Stimulated activated CD8-positive, alpha-beta memory T cell treated with anti-CD3 and anti-CD28 coated beads, Interleukin-4, amount 100 ng/mL, for 4 hours (primary cell): ENCODE results near the gene AGAP1.

Experiments
- DNase-seq, 2 donors: peaks; one replicate each; pipeline ENCODE4 v3.0.0-alpha.2; 2020; ENCODE audit warnings: low read depth in 2 of 2, low spot score in 1 of 2

Gene AGAP1

DNA sequence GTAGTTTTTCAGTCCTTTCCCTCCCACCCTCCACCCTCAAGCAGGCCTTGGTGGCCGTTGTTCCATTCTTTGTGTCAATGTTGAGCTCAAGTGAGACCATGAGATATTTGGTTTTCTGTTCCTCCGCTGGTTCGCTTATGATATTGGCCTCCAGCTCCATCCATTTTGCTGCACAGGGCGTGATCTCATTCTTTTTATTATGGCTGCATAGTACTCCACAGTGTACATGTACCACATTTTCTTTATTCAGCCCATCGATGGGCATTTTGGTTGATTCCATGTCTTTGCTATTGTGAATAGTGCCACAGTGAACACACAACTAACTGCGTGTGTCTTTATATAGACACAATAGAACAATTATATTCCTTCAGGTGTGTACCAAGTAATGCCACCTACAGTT, 14.1 kb downstream of the AGAP1 start:
- no peak for DNase-seq

DNA sequence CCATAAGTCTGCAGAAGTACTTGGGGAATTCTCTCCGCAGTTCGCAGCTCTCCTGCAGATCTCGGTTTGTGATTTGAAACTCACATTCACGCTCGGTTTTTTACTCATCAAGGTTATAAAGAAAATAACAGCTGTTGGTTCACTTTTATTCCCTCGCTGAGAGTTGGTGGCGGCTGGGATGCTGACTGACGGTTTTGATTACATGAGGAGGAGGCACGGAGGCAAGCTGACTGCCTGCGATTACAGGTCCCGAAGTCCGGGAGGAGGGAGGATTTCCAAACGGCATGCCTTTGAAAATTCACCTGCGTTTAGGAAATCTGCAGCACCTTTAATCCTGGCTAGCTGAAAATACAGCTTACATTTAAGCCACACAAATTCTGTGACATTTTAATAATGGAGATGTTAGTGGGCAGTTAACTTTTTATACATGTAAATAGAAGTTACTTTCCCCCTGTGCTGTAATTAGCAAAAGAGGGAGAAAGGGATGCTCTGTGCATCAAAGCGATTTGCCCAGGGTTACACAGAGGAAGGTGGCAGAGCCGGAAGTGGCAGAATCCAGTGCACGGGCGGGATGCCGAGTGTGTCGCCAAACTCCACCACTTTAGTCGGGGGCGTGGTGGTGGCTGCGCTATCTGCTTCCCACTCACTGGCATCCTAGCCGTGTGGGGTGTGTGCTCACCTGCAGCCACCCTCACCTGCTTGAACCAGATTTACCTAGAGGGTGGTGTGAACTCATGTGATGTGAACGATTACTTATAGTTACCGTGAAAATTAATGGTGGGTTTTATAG, 14.7 kb downstream of the AGAP1 start:
- no peak for DNase-seq

DNA sequence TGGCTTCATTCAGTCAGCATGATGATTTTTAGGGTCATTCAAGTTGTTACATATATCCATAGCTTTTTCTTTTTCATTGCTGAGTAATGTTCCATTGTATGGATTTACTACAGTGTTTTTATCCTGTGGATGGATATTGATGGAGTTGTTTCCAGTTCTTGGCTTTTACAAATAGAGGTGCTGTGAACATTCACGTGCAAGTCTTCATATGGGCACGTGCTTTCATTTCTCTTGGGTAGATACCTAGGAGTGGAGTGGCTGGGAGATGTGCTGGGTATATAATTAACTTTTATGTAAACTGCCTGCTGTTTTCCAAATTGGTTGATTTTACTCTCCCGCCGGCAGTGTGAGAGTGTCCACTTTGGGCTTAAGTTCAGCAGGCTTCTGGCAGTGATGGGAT, 16.5 kb downstream of the AGAP1 start:
- no peak for DNase-seq

DNA sequence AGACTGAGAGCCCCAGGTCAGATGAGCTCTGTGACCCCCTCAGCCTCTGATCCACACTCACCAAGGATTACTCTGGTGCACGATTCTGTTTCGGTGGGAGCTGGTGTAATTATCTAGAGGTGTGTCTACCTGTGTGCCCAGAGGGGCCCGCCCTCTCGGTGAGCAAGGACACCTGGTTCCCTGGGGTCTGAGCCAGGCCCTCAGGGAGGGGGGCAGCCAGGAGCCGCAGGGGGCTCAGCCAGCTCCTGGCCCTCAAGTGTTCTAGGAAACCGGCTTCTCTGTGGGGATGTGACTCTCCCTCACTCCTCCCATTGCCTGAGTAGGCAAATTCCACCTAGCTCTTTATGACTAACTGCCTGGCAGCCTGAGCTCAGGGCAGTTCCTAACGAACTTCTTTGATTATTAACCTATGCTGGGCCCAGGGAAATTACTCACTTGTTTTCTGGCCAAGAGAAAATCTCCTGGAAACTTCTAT, 17.4 kb downstream of the AGAP1 start:
- DNase-seq, result no peak

DNA sequence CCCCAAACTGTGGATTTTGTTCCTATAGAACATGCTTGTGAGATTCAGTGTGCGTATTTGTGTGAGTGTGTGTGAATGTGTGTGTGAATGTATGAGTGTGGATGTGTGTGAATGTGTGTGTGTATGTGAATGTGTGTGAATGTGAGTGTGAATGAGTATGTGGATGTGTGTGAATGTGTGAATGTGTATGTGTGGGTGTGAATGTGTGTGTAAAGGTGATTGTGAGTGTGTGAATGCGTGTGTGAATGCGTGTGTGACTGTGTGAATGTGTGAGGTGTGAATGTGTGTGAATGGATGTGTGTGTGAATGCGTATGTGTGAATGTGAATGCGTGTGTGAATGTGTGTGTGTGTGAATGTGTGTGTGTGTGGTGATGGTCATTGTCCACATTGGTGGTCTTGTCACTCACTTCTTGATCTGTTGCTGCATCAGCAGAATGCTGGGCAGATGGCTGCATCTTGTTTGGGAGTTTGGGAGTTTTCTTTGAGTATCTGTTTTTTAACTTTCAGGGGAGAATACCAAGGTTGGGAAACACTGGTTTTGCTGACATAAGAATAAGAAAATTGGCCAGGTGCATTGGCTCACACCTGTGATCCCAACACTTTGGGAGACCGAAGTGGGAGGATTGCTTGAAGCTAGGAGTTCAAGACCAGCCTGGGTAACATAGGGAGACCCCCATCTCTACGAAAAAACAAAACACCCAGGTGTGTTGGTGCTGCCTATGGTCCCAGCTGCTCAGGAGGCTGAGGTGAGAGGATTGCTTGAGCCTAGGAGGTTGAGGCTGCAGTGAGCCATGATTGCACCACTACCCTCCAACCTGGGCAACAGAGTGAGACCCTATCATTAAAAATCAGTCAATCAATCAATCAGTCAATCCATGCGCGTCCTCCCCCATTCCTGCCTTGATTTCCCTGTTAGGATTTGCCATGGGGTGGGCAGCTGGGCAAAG, 18.2 kb downstream of the AGAP1 start:
- no peak for DNase-seq

DNA sequence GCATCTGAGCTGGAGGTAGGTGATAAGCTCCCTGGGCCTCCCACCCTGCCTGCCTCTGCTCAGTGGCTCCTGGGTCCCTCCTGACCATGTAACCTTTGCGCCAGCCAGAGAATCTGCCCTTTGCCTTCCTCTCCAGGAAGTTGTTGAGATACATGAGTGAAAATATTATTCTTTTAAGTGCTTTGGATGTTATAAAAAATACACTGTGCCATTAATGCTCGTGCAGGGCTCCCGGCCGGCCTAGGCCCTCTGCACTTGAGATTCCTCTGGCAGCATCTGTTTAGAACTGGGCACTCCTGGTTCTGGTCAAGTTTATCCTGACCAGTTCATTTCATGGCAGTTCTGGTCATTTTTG, 18.8 kb downstream of the AGAP1 start:
- no peak for DNase-seq

DNA sequence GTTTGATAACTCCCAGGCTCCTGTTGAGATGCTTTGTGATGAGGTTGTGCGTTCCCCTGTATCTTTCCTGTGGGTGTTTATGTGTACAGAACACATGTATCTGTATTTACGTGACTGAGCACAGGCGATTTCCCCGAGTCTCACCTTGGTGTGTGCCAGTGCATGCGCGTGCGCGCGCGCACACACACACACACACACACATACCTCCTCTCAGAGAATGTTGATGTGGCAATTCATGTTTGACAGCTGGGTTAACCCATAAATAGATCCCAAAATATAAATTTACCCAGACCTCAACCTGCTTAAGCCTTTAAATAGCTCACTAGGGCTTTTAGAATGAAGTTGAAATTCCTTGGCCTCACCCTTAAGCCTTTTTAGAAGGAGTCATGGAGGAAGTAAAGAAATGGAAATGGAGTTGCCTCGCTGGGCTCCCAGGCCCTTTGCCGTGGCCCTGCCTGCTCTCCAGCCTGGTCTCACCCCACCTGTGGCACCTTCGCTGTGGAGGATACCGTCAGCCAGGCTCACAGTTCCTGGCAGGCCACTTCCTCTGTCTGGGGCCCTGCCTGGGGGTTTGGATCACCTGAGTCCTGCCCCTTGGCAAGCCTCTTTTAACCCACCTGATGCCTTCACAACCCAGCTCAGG, 20.3 kb downstream of the AGAP1 start:
- no peak for DNase-seq

DNA sequence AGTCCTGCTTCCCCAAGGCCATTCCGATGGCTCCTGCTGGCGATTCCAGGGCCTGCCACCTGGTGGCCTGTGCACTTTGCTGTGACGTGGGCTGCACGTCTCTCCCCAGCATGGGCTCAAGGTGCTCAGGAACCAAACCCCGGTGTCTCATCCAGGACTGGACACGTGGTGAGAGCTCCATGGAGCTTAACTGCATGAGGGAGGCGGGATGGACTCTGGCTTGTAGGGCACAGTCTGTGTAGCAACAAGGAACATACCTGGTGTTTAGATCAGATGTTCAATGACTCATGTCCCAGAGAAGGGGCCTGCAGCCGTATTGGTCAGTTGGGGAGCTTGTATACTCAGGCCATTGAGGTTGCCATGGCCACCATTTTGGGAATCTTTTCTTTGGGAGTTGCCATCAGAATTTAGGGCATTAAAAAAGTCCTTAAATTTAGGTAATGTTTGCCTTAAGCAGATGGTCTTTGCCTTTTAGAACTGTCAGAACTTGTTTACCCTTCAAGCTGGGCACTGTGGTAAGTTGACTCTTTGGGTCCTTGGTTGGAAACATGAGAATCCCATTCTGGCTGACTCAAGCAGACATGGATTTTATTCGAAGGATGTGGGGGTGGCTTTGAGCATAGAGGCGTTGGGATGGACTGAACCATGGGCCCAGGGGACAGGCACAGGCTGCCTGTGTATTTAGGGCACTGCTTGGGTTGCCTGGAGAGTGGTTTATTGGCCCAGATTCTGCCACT, 21.0 kb downstream of the AGAP1 start:
- DNase-seq, result no peak

DNA sequence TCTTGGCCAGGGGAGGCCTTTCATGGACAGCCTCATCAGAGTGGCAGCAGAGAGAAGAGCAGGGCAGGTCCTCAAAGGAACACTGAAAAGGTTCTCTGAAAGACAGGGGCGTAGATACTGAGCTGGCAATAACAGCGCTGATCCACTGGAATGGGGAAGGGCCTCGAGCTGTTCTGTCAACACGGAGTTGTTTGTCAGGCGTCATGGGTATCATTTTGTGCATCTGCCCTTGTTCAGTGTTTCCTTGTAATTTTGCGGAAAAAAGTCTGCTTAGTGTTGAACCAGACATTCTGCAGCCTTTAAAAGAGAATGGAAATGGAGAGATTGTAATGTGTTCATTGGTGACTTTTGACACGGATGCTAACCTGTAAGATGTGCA, 21.5 kb downstream of the AGAP1 start:
- no peak for DNase-seq

DNA sequence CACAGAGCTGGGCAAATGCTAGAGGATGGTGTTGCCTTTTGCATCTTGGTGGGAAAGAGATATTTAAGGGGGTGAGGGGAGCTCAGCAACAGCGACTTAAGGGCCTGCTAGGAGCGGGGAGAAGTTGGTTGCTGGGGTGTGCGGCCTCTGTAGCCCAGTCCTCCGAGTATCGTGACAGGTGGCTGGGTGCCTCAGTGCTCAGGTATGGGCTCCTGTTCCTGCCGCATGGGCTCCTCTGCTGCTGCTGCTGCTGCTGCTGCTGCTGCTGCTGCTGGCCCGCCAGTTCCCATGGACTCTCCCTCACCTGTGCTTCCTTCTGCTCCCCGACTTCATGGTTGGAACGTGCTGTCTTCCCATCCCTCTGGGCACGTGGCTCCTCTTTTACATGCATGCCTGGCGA, 22.0 kb downstream of the AGAP1 start:
- DNase-seq, result no peak

DNA sequence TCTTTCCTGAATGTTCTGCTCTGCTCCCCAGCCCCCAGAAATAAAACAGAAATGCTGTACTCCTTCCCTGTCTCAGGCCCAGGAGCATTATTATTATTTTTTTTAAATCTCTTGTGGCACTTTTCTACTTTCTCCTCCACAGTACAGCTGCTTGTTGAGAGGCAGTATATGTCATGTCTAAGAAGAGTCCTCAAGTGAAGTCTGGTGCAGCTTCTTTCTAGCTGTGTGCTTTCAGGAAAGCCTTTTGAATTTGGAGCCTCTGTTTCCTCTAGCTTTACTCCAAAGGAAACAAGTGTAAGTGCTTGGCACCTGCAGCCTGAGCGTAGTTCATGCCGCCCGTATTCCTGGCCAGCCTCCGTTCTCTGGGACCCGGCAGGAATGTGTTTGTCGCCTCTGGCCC, 22.4 kb downstream of the AGAP1 start:
- DNase-seq, result no peak

DNA sequence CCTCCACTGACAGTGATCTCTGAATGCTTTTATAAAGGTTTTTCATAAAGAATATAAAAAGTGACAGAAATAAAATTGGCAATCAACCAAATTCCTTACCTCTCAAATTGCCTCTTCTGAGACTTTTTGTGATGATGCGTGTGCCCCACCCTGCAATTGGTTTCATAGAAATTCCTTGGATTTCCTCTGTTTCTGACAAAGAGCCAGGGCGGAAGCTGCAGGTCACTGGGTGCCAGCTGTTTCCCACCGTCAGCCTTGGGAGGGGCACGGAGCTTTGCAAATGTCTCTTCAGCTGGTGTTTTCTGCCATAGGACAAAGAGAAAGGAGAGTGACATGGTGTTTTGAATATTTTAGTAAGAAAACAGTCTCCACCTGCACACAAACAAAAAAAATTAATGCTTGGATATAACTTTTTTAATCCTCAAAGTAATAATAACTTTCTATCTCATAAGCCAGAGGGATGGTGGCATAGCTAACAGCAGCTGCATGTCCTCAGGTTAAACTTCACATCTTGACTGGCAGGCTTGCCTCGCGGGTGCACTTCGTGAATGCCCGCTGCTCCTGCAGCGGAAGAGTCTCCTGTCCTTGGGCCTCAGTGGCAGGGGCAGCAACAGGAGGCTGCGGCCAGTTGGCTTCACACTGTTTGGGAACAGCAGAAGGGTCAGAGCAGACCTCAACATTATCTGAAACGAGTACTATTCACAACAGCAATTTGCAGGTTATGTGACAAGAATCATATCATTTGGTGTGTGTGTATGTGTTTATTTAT, 24.7 kb downstream of the AGAP1 start:
- DNase-seq, result no peak

DNA sequence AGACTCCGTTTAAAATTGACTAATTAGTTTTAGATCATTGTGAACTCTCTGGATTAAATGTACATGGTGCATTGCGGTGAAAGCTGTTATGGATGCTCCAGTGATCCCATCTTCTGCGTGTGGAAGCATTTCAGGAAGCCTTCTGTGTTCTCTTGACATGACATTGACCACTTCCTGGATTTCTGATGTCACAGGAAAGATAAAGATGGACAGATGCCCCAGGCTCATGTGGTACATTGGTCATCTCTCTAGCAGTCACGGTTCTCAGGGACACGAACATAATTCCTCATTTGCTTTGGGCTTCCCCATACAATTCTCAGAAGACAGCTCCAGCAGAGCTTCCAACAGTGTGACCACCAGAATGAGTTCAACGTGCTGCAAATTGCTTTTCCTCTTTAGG, 26.9 kb downstream of the AGAP1 start:
- DNase-seq, result no peak

DNA sequence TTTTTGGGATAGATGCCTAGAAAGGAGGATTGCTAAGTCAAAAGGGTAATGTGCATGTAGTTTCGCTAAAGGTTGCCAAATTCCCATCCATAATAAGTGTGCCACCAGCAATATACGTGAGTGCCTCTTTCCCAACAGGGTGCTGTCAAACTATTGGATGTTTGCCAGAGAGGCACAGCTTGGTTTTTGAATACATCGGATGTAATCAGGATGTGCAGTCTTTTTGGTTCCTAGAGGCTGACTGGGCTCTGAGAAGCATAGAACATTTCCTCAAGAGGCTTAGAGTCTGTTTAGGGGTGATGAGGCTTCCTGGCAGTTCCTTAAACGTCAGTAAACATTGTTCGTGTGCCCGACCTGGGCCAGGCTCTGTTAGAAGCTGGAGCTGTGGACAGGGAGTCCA, 28.0 kb downstream of the AGAP1 start:
- no peak for DNase-seq

DNA sequence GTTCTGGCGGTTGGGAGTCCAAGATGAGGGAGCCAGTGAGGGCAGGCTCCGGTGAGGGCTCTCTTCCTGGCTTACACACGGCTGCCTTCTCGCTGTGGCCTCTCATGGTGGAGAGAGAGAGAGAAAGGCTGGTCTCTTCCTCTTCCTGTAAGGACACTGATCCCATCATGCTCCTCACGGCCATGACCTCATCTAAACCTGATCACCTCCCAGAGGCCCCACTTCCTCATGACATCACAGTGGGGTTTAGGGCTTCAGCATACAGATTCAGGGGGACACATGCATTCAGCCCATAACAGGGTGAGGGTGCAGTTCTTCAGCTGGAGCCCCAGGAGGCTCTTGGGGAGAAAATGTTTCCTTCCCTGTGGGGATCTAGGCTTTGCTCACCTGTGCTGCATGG, 29.2 kb downstream of the AGAP1 start:
- DNase-seq, result no peak

DNA sequence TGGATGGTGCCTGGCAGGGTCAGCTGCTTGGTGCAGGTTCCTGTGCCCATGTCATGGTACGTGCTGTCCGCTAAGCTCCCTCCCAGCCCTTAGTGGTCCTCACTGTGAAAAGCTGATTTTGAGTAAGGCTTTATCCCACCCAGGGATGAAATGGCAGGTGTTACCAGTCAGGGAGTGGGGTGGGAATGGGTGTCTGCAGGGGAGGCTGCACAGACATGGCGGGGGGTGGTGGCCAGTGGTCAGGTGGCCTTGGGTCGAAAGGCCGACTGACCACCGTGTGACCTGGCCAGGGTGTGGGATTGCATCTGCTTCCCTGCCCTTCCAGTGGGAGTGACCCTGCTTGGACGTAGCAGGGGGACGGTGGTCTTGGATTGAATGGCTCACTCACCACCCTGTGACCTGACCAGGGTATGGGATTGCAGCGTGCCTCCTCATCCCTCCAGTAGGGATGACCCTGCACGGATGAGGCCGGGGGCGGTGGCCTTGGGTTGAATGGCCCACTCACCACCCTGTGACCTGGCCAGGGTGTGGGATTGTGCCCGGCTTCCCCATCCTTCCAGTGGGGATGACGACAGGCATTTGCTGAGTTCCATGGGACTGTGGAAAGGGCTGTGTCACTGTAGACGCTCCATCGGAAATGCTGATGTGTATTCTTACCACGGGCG, 29.8 kb downstream of the AGAP1 start:
- DNase-seq, result no peak

DNA sequence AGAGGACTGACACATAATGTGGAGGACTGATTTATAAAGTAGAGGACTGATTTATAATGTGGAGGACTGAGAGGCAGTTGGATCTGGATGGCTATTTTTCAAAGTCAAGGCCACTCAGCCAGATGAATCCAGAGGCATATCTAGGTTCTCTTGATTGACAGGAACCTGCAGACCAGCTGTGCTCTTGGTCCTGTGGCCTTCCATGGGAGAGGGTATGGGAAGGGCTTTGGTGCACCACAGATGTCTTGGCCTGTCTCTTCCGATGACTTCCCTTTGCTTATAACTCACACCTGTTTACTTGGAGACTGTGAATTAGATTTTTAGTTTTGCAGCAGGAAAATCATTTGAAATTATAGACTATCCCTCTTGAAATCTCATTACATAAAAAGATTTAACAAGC, 32.3 kb downstream of the AGAP1 start:
- DNase-seq, result no peak

DNA sequence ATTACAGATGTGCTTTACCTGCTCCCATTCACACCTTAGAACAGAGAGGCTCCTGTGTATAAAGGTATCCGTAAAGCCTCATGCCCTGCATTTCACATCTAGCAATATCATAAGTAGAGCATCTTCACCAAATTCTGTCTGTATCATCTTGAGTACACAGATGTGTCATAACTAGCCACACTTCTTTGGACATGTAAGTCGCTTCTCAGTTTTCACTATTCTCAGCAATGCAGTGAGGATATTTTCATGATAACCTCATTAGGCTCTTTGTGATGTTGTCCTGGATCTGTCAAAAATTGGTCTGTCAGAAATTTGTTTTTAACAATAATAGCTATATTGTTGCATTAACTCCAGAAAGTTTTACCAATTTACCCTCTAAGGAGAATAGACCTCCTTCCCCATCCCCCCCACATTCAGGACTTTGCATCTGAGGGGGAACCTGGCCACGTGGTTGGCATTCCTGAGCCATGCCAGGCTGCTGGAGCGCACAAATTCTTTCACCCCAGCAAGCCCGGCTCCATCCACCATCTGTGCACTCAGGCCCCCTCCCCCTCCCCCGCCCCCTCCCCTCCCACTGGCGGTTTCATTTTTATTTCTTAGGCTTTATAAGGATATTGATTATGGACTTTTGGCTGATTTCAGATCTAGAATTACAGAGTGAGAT, 34.1 kb downstream of the AGAP1 start:
- no peak for DNase-seq

DNA sequence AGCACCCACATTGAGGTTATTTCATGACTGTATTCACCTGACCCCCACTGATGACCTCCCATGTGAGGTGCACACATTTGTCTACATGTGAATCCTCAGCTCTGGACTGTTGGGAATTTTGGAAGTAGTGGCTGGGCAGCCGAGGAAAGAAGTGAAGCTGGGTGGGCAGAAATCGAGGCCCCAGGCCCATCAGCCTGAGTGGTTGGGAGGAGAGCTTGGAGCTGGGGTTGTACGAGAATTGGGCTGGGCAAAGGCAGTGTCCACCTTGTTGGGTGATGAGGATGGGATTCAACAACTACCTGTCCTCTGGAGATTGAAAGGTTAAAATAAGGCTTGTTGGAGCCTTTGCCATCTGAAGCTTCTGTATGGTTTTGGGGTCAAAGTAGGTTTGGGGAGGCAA, 35.8 kb downstream of the AGAP1 start:
- no peak for DNase-seq
